Left colon (tissue), 2 donors: ENCODE measurements around the gene CFAP97D1. TPM values are rescaled to one million over a fixed set of nuclear protein-coding genes. Genes with fewer than 3 reads are reported as not detected.

Experiments
- total RNA-seq, 2 donors: library from RNA; stranded (reverse); fragmentation: NEBNext Ultra II Directional; extraction: Animal tissue kit (Norgen Biotek cat#: 25700); gene quantifications; one replicate each; pipeline ENCODE4 v1.2.1, GENCODE V29; 2021
- donor health status: DM: no; HTN: no; CAD: no.
- donor health status: DM: yes; HTN: yes; CAD: no.

Gene CFAP97D1
- total RNA-seq, 2 donors from 2014 or later: not detected

Other genes with a start within 250 kb of the CFAP97D1 start
- under 1 TPM; 0.89 to 0.95 TPM for gene ETV4, start 234.1 kb upstream of the CFAP97D1 start, total RNA-seq
- 1 to 10 TPM; 1.2 to 1.8 TPM for gene MEOX1, start 118.5 kb upstream of the CFAP97D1 start, total RNA-seq
- gene SOST, start 21.6 kb upstream of the CFAP97D1 start, total RNA-seq: not detected
- 10 to 100 TPM; 47.3 to 85.2 TPM for gene DUSP3, start 1.5 kb upstream of the CFAP97D1 start, total RNA-seq
- gene MPP3, start 52.7 kb downstream of the CFAP97D1 start, total RNA-seq: 1 to 10 TPM; 3.7 to 4.0 TPM
- gene CD300LG, start 66.7 kb downstream of the CFAP97D1 start, total RNA-seq: under 1 TPM; 0.27 to 0.87 TPM
- gene MPP2, start 127.1 kb downstream of the CFAP97D1 start, total RNA-seq: 1 to 10 TPM in 1 of 2 donors, under 1 TPM in 1; 0.49 to 2.6 TPM
- gene PPY, start 162.0 kb downstream of the CFAP97D1 start, total RNA-seq: 1 to 10 TPM in 1 of 2 donors, not detected in 1; 2.0 TPM
- gene PYY, start 173.5 kb downstream of the CFAP97D1 start, total RNA-seq: 10 to 100 TPM; 61.2 to 79.7 TPM
- gene NAGS, start 224.2 kb downstream of the CFAP97D1 start, total RNA-seq: 10 to 100 TPM in 1 of 2 donors, 1 to 10 TPM in 1; 9.2 to 13.8 TPM
- gene TMEM101, start 234.5 kb downstream of the CFAP97D1 start, total RNA-seq: 10 to 100 TPM; 25.9 to 30.4 TPM